Testis (tissue), 3 donors: Measurements from ENCODE around the gene HSD17B8. TPM values are rescaled to one million over a fixed set of nuclear protein-coding genes. Genes with fewer than 3 reads are reported as not detected.

Source experiments
- DNase-seq: peaks from one replicate; pipeline ENCODE4 v3.0.0-alpha.2; 2019
- H3K27ac ChIP-seq, 2 donors: fragments of 200-600 bp; sonication (generic); one replicate each; pipeline ENCODE4 v1.5.1; 2019
- H3K27me3 ChIP-seq: fragments of 200-600 bp; sonication (generic); one replicate; pipeline ENCODE4 v1.5.1; 2019
- H3K36me3 ChIP-seq: fragments of 200-600 bp; sonication (generic); one replicate; pipeline ENCODE4 v1.5.1; 2017; ENCODE audit warnings: low read depth; ENCODE audit errors: missing control alignments
- H3K4me1 ChIP-seq: fragments of 200-600 bp; sonication (generic); one replicate; pipeline ENCODE4 v1.5.1; 2019
- H3K4me3 ChIP-seq, 2 donors: fragments of 200-600 bp; sonication (generic); one replicate each; pipeline ENCODE4 v1.5.1; 2017 to 2019
- H3K9me3 ChIP-seq: fragments of 200-600 bp; sonication (generic); one replicate; pipeline ENCODE4 v1.5.1; 2017
- POLR2A ChIP-seq: fragments of 450-650 bp; IDR thresholded peaks from one replicate; pipeline ENCODE4 v1.6.1; 2017; ENCODE audit warnings: antibody characterized with exemption, mild to moderate bottlenecking, moderate library complexity
- WGBS, 2 donors: methylation state at CpG; one replicate each; pipeline ENCODE4 v1.1.5; 2018; 5-methylcytosine and 5-hydroxymethylcytosine counted together
- intact Hi-C: fragments of 100-400 bp; cut with DNase I; formaldehyde crosslinking; loops from one replicate; pipeline ENCODE4 v1.15.1; 2023; ENCODE audit warnings: low total_unique reads
- polyA plus RNA-seq: library from polyadenylated mRNA; stranded (reverse); fragments of 350-450 nt; fragmentation: Illumina TruSeq; extraction: RNeasy Lipid Tissue Mini Kit (QIAGEN cat#74804); gene quantifications from one replicate; pipeline ENCODE4 v1.2.3, GENCODE V29; 2014; ENCODE audit warnings: low read depth, low replicate concordance; ENCODE audit not compliant: insufficient read depth
- total RNA-seq, 2 donors: library from RNA; depleted of rRNA; stranded (reverse); fragments of >200 nt; gene quantifications; one replicate each; pipeline ENCODE4 v1.2.3, GENCODE V29; 2016
- TF ChIP-seq, protein P1 (sequence below), 3 experiments: fragments of 450-650 bp in 2 of 3; fragments of 200-600 bp in 1 of 3; sonication (generic) in 1 of 3; IDR thresholded peaks; one replicate each; pipeline ENCODE4 v1.5.1; 2016 to 2019; ENCODE audit warnings: antibody characterized with exemption in 3 of 3, mild to moderate bottlenecking in 2 of 3, moderate library complexity in 1 of 3

The HSD17B8 gene
- total and polyA plus RNA-seq, 3 donors from 2014 or later = 11.2 to 26.3 (median 25.4) TPM

DNA sequence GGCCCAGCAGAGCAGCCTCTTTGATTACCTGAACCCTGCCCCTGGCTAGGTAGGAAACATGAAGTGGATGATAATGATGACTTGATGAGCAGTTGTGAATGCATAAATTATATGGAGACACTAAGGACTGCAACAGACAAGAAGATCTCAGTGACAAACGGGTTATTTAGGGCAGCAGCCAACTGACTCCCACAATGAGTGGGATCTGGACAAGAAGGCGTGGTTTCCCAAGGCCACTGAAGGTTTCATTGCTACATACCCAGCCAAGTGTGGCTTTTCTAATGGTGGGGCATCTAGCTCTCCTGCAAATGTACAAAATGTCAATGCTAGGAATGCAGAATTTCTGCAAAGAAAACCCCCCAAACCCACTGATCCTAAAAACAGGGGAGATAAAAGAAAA lies 33.3 kb downstream of the HSD17B8 start:
- Histone ChIP-seq H3K27ac (peak overlapping the region in 1 of 2 donors; percentile 7), H3K27me3 (no peaks in the 10 kb centered on the region), H3K4me1 (no peaks in the 10 kb centered on the region), H3K9me3 (no peaks in the 10 kb centered on the region), H3K4me3 (no peak overlapping the region), H3K36me3 (no peaks in the 10 kb centered on the region)
- intact Hi-C loops = loop anchor here (5.0 kb wide), 1 partner anchor 90 kb away; no protein-coding TSS in a partner anchor
- peak; percentile 83 for DNase-seq
- no peak for TF ChIP-seq POLR2A
- TF ChIP-seq, protein P1, sequence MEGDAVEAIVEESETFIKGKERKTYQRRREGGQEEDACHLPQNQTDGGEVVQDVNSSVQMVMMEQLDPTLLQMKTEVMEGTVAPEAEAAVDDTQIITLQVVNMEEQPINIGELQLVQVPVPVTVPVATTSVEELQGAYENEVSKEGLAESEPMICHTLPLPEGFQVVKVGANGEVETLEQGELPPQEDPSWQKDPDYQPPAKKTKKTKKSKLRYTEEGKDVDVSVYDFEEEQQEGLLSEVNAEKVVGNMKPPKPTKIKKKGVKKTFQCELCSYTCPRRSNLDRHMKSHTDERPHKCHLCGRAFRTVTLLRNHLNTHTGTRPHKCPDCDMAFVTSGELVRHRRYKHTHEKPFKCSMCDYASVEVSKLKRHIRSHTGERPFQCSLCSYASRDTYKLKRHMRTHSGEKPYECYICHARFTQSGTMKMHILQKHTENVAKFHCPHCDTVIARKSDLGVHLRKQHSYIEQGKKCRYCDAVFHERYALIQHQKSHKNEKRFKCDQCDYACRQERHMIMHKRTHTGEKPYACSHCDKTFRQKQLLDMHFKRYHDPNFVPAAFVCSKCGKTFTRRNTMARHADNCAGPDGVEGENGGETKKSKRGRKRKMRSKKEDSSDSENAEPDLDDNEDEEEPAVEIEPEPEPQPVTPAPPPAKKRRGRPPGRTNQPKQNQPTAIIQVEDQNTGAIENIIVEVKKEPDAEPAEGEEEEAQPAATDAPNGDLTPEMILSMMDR (IDR thresholded peaks at IDR 0.05) = no peak
- WGBS, 2 donors = 28 to 42% methylated on average over 2 of the region's 2 CpGs

- Histone ChIP-seq H3K4me1 (no peaks in the 10 kb centered on the region), H3K36me3 (no peaks in the 10 kb centered on the region), H3K27ac (no peak overlapping the region), H3K4me3 (no peak overlapping the region), H3K27me3 (no peaks in the 10 kb centered on the region), H3K9me3 (no peaks in the 10 kb centered on the region)
- 63 to 70% methylated on average over 3 of the region's 3 CpGs for WGBS, 2 donors
- TF ChIP-seq POLR2A = no peak
- TF ChIP-seq, protein P1 (IDR thresholded peaks at IDR 0.05) = no peak
- intact Hi-C loops = no loop called here
- no peak for DNase-seq
Measured at GRCh38 chr6:33241968-33242367, 37.5 kb downstream of the HSD17B8 start.

DNA sequence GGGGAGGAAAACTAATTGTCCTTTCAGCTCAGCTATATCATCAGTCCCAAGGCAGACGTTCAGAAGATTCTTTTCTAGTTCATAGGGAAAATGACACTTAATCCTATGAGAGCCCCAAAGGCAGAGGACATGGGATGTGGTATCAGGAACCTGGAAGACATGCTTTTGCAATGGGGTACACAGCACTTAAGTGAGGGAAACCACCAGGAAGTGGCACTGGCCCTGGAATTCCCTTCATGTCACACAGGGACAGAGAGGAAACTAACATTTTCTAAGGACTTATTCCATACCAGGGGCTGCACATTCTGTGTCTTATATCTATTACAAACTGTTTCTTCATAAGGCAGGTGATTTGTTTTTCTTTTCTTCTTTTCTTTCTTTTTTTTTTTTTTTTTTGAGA lies 39.0 kb downstream of the HSD17B8 start:
- no peaks in the 10 kb centered on the region for H3K36me3 ChIP-seq
- no peak for TF ChIP-seq POLR2A
- peaks cover 6% of the 10 kb centered on the region for H3K4me1 ChIP-seq
- intact Hi-C loops = no loop called here
- DNase-seq = no peak
- H3K4me3 ChIP-seq = no peak overlapping the region
- no peak overlapping the region for H3K27ac ChIP-seq
- 31 to 53% methylated on average over 1 of the region's 1 CpG for WGBS, 2 donors
- H3K9me3 ChIP-seq = no peaks in the 10 kb centered on the region
- H3K27me3 ChIP-seq = no peaks in the 10 kb centered on the region

- 1% methylated on average over 24 to 28 of the region's 28 CpGs for WGBS, 2 donors
- Histone ChIP-seq H3K27ac (peak overlapping the region; percentile 94 to 98), H3K4me3 (peak overlapping the region; percentile 68 to 72), H3K27me3 (no peaks in the 10 kb centered on the region), H3K9me3 (no peaks in the 10 kb centered on the region), H3K4me1 (peaks cover 21% of the 10 kb centered on the region), H3K36me3 (no peaks in the 10 kb centered on the region)
- DNase-seq = peak; percentile 95
- intact Hi-C loops = loop anchor here (2.0 kb wide), 1 partner anchor 85 kb away; no protein-coding TSS in a partner anchor
- TF ChIP-seq, protein P1 (IDR thresholded peaks at IDR 0.05) = peak; percentile 85 to 96 (median 93)
- no peak for TF ChIP-seq POLR2A
Measured at GRCh38 chr6:33247977-33248642, 43.7 kb downstream of the HSD17B8 start.

GRCh38 chr6:33248643-33248931 lies 44.1 kb downstream of the HSD17B8 start:
- Histone ChIP-seq H3K27ac (peak overlapping the region; percentile 94 to 98), H3K4me1 (peaks cover 21% of the 10 kb centered on the region), H3K27me3 (no peaks in the 10 kb centered on the region), H3K9me3 (no peaks in the 10 kb centered on the region), H3K4me3 (peak overlapping the region; percentile 68 to 72), H3K36me3 (no peaks in the 10 kb centered on the region)
- 0% methylated on average over 18 of the region's 18 CpGs for WGBS, 2 donors
- no peak for DNase-seq
- TF ChIP-seq, protein P1 (IDR thresholded peaks at IDR 0.05) = no peak
- TF ChIP-seq POLR2A = no peak
- intact Hi-C loops = no loop called here
